ES-I3 (cell line): ENCODE data around the gene KIAA0513.

Experiments used
- H3K36me3 ChIP-seq: 2 replicates; pipeline ENCODE4 v1.6.1; 2013; ENCODE audit warnings: mild to moderate bottlenecking, low read length, control low read depth, moderate library complexity; ENCODE audit not compliant: insufficient read depth
- H3K4me1 ChIP-seq: 2 replicates; pipeline ENCODE4 v1.6.1; 2013; ENCODE audit warnings: mild to moderate bottlenecking, control low read depth, low read length; ENCODE audit not compliant: insufficient read depth
- H3K9ac ChIP-seq: 2 replicates; pipeline ENCODE4 v1.6.1; 2013; ENCODE audit warnings: low read depth, mild to moderate bottlenecking, low read length, moderate library complexity
- H3K9me3 ChIP-seq: 2 replicates; pipeline ENCODE4 v1.6.1; 2013; ENCODE audit warnings: mild to moderate bottlenecking, low read length, moderate library complexity; ENCODE audit not compliant: control insufficient read depth, insufficient read depth

The KIAA0513 gene

GRCh38 chr16:85074225-85074914 lies 46.8 kb downstream of the KIAA0513 start:
- Histone ChIP-seq H3K9ac (no peak overlapping the region), H3K36me3 (no peaks in the 10 kb centered on the region), H3K4me1 (no peaks in the 10 kb centered on the region; the same call in 1 of the 2 replicates), H3K9me3 (no peaks in the 10 kb centered on the region)

- no peaks in the 10 kb centered on the region; the same call in 1 of the 2 replicates for H3K4me1 ChIP-seq
- no peak overlapping the region for H3K9ac ChIP-seq
- no peaks in the 10 kb centered on the region for H3K36me3 ChIP-seq
- H3K9me3 ChIP-seq = no peaks in the 10 kb centered on the region
Measured at GRCh38 chr16:85075236-85075924, 47.8 kb downstream of the KIAA0513 start.

GRCh38 chr16:85077039-85077438 lies 49.4 kb downstream of the KIAA0513 start:
- Histone ChIP-seq H3K36me3 (no peaks in the 10 kb centered on the region), H3K4me1 (peaks cover 13% of the 10 kb centered on the region; the same call in 1 of the 2 replicates), H3K9ac (no peak overlapping the region), H3K9me3 (no peaks in the 10 kb centered on the region)

- no peak overlapping the region for H3K9ac ChIP-seq
Measured at GRCh38 chr16:85077576-85078125, 50.1 kb downstream of the KIAA0513 start.

GRCh38 chr16:85078226-85078625 lies 50.6 kb downstream of the KIAA0513 start:
- no peak overlapping the region for H3K9ac ChIP-seq
- H3K4me1 ChIP-seq = peaks cover 21% of the 10 kb centered on the region; the same call in 1 of the 2 replicates
- no peaks in the 10 kb centered on the region for H3K9me3 ChIP-seq
- no peaks in the 10 kb centered on the region for H3K36me3 ChIP-seq

More at GRCh38 chr16:85077576-85078125, 50.1 kb downstream of the KIAA0513 start:
- H3K4me1 ChIP-seq = peaks cover 17% of the 10 kb centered on the region; the same call in 1 of the 2 replicates
- H3K9me3 ChIP-seq = no peaks in the 10 kb centered on the region
- no peaks in the 10 kb centered on the region for H3K36me3 ChIP-seq

- H3K9ac ChIP-seq = no peak overlapping the region
- H3K9me3 ChIP-seq = no peaks in the 10 kb centered on the region
- no peaks in the 10 kb centered on the region for H3K36me3 ChIP-seq
- H3K4me1 ChIP-seq = peaks cover 25% of the 10 kb centered on the region
Measured at GRCh38 chr16:85078952-85079351, 51.4 kb downstream of the KIAA0513 start.

GRCh38 chr16:85079785-85080570 lies 52.4 kb downstream of the KIAA0513 start:
- Histone ChIP-seq H3K4me1 (peaks cover 25% of the 10 kb centered on the region), H3K36me3 (no peaks in the 10 kb centered on the region), H3K9ac (no peak overlapping the region), H3K9me3 (no peaks in the 10 kb centered on the region)

- H3K36me3 ChIP-seq = no peaks in the 10 kb centered on the region
- H3K9ac ChIP-seq = no peak overlapping the region
- H3K9me3 ChIP-seq = no peaks in the 10 kb centered on the region
- H3K4me1 ChIP-seq = peaks cover 25% of the 10 kb centered on the region
Measured at GRCh38 chr16:85081038-85081437, 53.4 kb downstream of the KIAA0513 start.

GRCh38 chr16:85081765-85082164 lies 54.2 kb downstream of the KIAA0513 start:
- Histone ChIP-seq H3K4me1 (peaks cover 25% of the 10 kb centered on the region), H3K36me3 (no peaks in the 10 kb centered on the region), H3K9me3 (no peaks in the 10 kb centered on the region), H3K9ac (no peak overlapping the region; the same call in 1 of the 2 replicates)

- Histone ChIP-seq H3K36me3 (no peaks in the 10 kb centered on the region), H3K4me1 (peaks cover 25% of the 10 kb centered on the region), H3K9me3 (no peaks in the 10 kb centered on the region), H3K9ac (peak overlapping the region; percentile 11; the same call in 1 of the 2 replicates)
Measured at GRCh38 chr16:85082173-85083050, 54.8 kb downstream of the KIAA0513 start.

GRCh38 chr16:85083051-85083639 lies 55.5 kb downstream of the KIAA0513 start:
- no peaks in the 10 kb centered on the region for H3K9me3 ChIP-seq
- no peaks in the 10 kb centered on the region for H3K36me3 ChIP-seq
- peak overlapping the region; percentile 11; the same call in 1 of the 2 replicates for H3K9ac ChIP-seq
- H3K4me1 ChIP-seq = peaks cover 25% of the 10 kb centered on the region

- Histone ChIP-seq H3K4me1 (peaks cover 25% of the 10 kb centered on the region), H3K9ac (no peak overlapping the region), H3K9me3 (no peaks in the 10 kb centered on the region), H3K36me3 (no peaks in the 10 kb centered on the region)
Measured at GRCh38 chr16:85084841-85085510, 57.4 kb downstream of the KIAA0513 start.

- Histone ChIP-seq H3K9ac (no peak overlapping the region), H3K9me3 (no peaks in the 10 kb centered on the region), H3K4me1 (peaks cover 25% of the 10 kb centered on the region), H3K36me3 (no peaks in the 10 kb centered on the region)
Measured at GRCh38 chr16:85085721-85086120, 58.1 kb downstream of the KIAA0513 start.
